IMR-90 (cell line): Measurements from ENCODE around the gene IGSF8. TPM values are rescaled to one million over a fixed set of nuclear protein-coding genes. Genes with fewer than 3 reads are reported as not detected.
"Not testable (repeated sequence)": the region's sequence is repeated elsewhere in the genome, so short reads cannot be mapped to it uniquely, and the experiment has no call there.

Experiments
- ATAC-seq: fragments of 200-7000 bp; cut with Tn5 transposase; 2 replicates; pipeline ENCODE4 v1.9.1; 2020; ENCODE audit warnings: low read depth, mild to moderate bottlenecking, moderate library complexity
- BruUV-seq: library from RNA; stranded (reverse); fragments of 400-500 nt; replicated peaks from 2 replicates; lab custom pipeline; 2021; lab: Mats Ljungman, UMichigan
- CTCF ChIA-PET: fragments of 300-600 bp; formaldehyde crosslinking; extraction: SDS; loops from one replicate; lab custom pipeline; 2021; ENCODE audit warnings: antibody characterized with exemption; lab: Yijun Ruan, JAX
- POLR2A ChIA-PET: fragments of 300-600 bp; sonication (Branson Sonifier 250); formaldehyde crosslinking; loops from one replicate; lab custom pipeline; 2022; ENCODE audit warnings: antibody characterized with exemption; ENCODE audit not compliant: unreplicated experiment; lab: Charles Lee
- DNase-seq: peaks from one replicate; pipeline ENCODE4 v3.0.0; 2013
- H2AFZ ChIP-seq: replicated peaks from 2 replicates; pipeline ENCODE3; 2013; ENCODE audit warnings: low read length, mild to moderate bottlenecking; ENCODE audit not compliant: poor library complexity
- H2AK5ac ChIP-seq: 2 replicates; pipeline ENCODE4 v1.6.1; 2013; ENCODE audit warnings: low read depth, low read length, inconsistent platforms
- H2AK9ac ChIP-seq: replicated peaks from 2 replicates; pipeline ENCODE3; 2013; ENCODE audit warnings: mild to moderate bottlenecking, low read depth, low read length, moderate library complexity; ENCODE audit not compliant: poor library complexity
- H2BK120ac ChIP-seq: 2 replicates; pipeline ENCODE4 v1.6.1; 2013; ENCODE audit warnings: low read depth, low read length, inconsistent platforms
- H2BK15ac ChIP-seq: 3 replicates; pipeline ENCODE4 v1.6.1; 2013; ENCODE audit warnings: low read depth, low read length, inconsistent platforms
- H2BK20ac ChIP-seq: 2 replicates; pipeline ENCODE4 v1.6.1; 2013; ENCODE audit warnings: low read depth, mild to moderate bottlenecking, inconsistent platforms, low read length, moderate library complexity
- H2BK5ac ChIP-seq: 2 replicates; pipeline ENCODE4 v1.6.1; 2013; ENCODE audit warnings: mild to moderate bottlenecking, low read depth, low read length, inconsistent platforms; ENCODE audit not compliant: poor library complexity, severe bottlenecking
- H3K14ac ChIP-seq: replicated peaks from 2 replicates; pipeline ENCODE4 v1.6.1; 2013; ENCODE audit warnings: low read depth, low read length, inconsistent platforms
- H3K18ac ChIP-seq: 2 replicates; pipeline ENCODE4 v1.6.1; 2013; ENCODE audit warnings: low read depth, low read length, control low read depth
- H3K23ac ChIP-seq: 2 replicates; pipeline ENCODE4 v1.6.1; 2013; ENCODE audit warnings: low read depth, low read length, inconsistent platforms
- H3K27ac ChIP-seq: 2 replicates; pipeline ENCODE4 v1.5.1; 2013; ENCODE audit warnings: mild to moderate bottlenecking, control low read depth, low read length; ENCODE audit not compliant: insufficient read depth
- H3K27me3 ChIP-seq: 2 replicates; pipeline ENCODE4 v1.6.1; 2013; ENCODE audit warnings: low read length; ENCODE audit not compliant: control insufficient read depth, insufficient read depth
- H3K36me3 ChIP-seq: 2 replicates; pipeline ENCODE4 v1.6.1; 2013; ENCODE audit warnings: low read length, mixed read lengths; ENCODE audit not compliant: control insufficient read depth, insufficient read depth
- H3K4ac ChIP-seq: 2 replicates; pipeline ENCODE4 v1.6.1; 2013; ENCODE audit warnings: low read depth, low read length, inconsistent platforms
- H3K4me1 ChIP-seq: 2 replicates; pipeline ENCODE4 v1.6.1; 2013; ENCODE audit warnings: low read length, mixed read lengths; ENCODE audit not compliant: control insufficient read depth, insufficient read depth
- H3K4me2 ChIP-seq: 2 replicates; pipeline ENCODE4 v1.6.1; 2013; ENCODE audit warnings: low read depth, mild to moderate bottlenecking, control low read depth, low read length, moderate library complexity
- H3K4me3 ChIP-seq: 2 replicates; pipeline ENCODE4 v1.5.1; 2013; ENCODE audit warnings: low read depth, mild to moderate bottlenecking, control low read depth, low read length, moderate library complexity; ENCODE audit not compliant: insufficient read depth
- H3K56ac ChIP-seq: 2 replicates; pipeline ENCODE4 v1.6.1; 2013; ENCODE audit warnings: low read length, inconsistent platforms; ENCODE audit not compliant: insufficient read depth; ENCODE audit errors: extremely low read depth
- H3K79me1 ChIP-seq, 2 experiments: 2 replicates each; pipeline ENCODE4 v1.6.1; 2013; ENCODE audit warnings: low read length in 2 of 2, inconsistent platforms in 1 of 2, low read depth in 1 of 2
- H3K9ac ChIP-seq: 2 replicates; pipeline ENCODE4 v1.6.1; 2013; ENCODE audit warnings: low read depth, low read length, control low read depth
- H3K9me1 ChIP-seq: 2 replicates; pipeline ENCODE4 v1.6.1; 2013; ENCODE audit warnings: low read length, inconsistent platforms; ENCODE audit not compliant: insufficient read depth
- H3K9me3 ChIP-seq: 2 replicates; pipeline ENCODE4 v1.6.1; 2013; ENCODE audit warnings: low read length; ENCODE audit not compliant: control insufficient read depth, insufficient read depth
- H4K20me1 ChIP-seq: 2 replicates; pipeline ENCODE4 v1.6.1; 2013; ENCODE audit warnings: low read length, inconsistent platforms; ENCODE audit not compliant: insufficient read depth
- H4K5ac ChIP-seq: 2 replicates; pipeline ENCODE4 v1.6.1; 2013; ENCODE audit warnings: mild to moderate bottlenecking, low read depth, low read length, control low read depth
- H4K8ac ChIP-seq, 2 experiments: 2 replicates each; pipeline ENCODE4 v1.6.1; 2013; ENCODE audit warnings: low read depth in 2 of 2, low read length in 2 of 2, control low read depth in 1 of 2, inconsistent platforms in 1 of 2
- H4K91ac ChIP-seq: 2 replicates; pipeline ENCODE4 v1.6.1; 2013; ENCODE audit warnings: low read depth, low read length, inconsistent platforms; ENCODE audit not compliant: insufficient read depth
- WGBS, 2 experiments: methylation state at CpG; one replicate each; pipeline versions ENCODE4 v1.1.5 to v1.1.7; 2013; ENCODE audit warnings: missing lambda C conversion rate in 2 of 2; ENCODE audit not compliant: insufficient read length in 1 of 2; ENCODE audit errors: extremely low coverage in 2 of 2; 5-methylcytosine and 5-hydroxymethylcytosine counted together
- dilution Hi-C: fragments of 300-500 bp; cut with HindIII; formaldehyde crosslinking; loops from one replicate; pipeline ENCODE4 v1.14.3; 2018; ENCODE audit warnings: low sequenced_read_pairs; ENCODE audit not compliant: unreplicated experiment
- in situ Hi-C: fragments of 300-500 bp; cut with MboI; formaldehyde crosslinking; loops from 3 replicates; pipeline ENCODE4 v1.14.3; 2019; ENCODE audit warnings: low sequenced_read_pairs, inconsistent platforms, mixed read lengths
- intact Hi-C: fragments of 100-400 bp; cut with micrococcal nuclease; formaldehyde crosslinking; loops from 2 replicates; pipeline ENCODE4 v1.10.0; 2022
- polyA plus RNA-seq, 3 experiments: library from polyadenylated mRNA; depleted of rRNA; stranded (reverse); fragments of >200 nt; gene quantifications; 2 replicates each; pipeline ENCODE4 v1.2.3, GENCODE V29; 2012; ENCODE audit warnings: low replicate concordance in 1 of 3
- total RNA-seq: library from RNA; depleted of rRNA; stranded (reverse); fragments of >200 nt; gene quantifications from 2 replicates; pipeline ENCODE4 v1.2.3, GENCODE V29; 2012

IGSF8 gene
- total and polyA plus RNA-seq, 2 of the 4 experiments (the other 2 are of a cell fraction): 8.8 to 25.2 TPM

DNA sequence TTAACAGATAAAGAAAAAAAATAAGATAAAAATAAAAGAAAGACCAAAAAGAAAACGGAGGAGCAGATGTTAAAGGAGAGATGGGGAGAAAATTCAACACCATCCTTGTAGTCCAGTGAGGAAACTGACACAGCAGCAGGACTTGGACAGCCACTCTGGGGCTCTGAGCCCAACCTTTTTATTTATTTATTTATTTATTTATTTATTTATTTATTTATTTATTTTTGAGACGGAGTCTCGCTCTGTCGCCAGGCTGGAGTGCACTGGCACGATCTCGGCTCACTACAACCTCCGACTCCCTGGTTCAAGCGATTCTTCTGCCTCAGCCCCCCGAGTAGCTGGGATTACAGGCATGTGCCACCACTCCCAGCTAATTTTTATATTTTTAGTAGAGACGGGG is 13.0 kb upstream of the IGSF8 start:
- H3K9me3 ChIP-seq, CTCF ChIA-PET, H2BK5ac ChIP-seq, H3K27ac ChIP-seq, H4K91ac ChIP-seq, H2BK15ac ChIP-seq, POLR2A ChIA-PET, H3K36me3 ChIP-seq, H2AK5ac ChIP-seq, H3K4ac ChIP-seq, in situ Hi-C loops, H3K56ac ChIP-seq, H3K79me1 ChIP-seq, H2AFZ ChIP-seq, H4K8ac ChIP-seq, H2AK9ac ChIP-seq, H3K23ac ChIP-seq, intact Hi-C loops, H3K14ac ChIP-seq, ATAC-seq, H2BK120ac ChIP-seq, H2BK20ac ChIP-seq, H3K9ac ChIP-seq, H3K18ac ChIP-seq, DNase-seq, H3K9me1 ChIP-seq, H4K5ac ChIP-seq, dilution Hi-C loops, H3K4me2 ChIP-seq, BruUV-seq, H4K20me1 ChIP-seq, H3K4me3 ChIP-seq: not testable (repeated sequence)
- Histone ChIP-seq H3K4me1 (peaks cover 12% of the 10 kb centered on the region), H3K27me3 (peaks cover 57% of the 10 kb centered on the region)
- WGBS, 2 experiments: 89% methylated on average over 5 of the region's 10 CpGs; no CpG with 5 or more reads in 1 of the 2 experiments
